Activated CD4-positive, alpha-beta T cell treated with anti-CD3 and anti-CD28 coated beads, Interleukin-10, Interleukin-2, amounts not matched to agents 100 ng/mL and 50 ng/mL, durations not matched to agents 16 hours and 8 hours (primary cell): Measurements from ENCODE around the gene MED9.

ENCODE experiments used
- DNase-seq: peaks from one replicate; pipeline ENCODE4 v3.0.0-alpha.2; 2020

Gene MED9

GRCh38 chr17:17540935-17541639 is 64.3 kb downstream of the MED9 start:
- DNase-seq: no peak

GRCh38 chr17:17541640-17542001 is 64.8 kb downstream of the MED9 start:
- no peak for DNase-seq
